Spleen (tissue), 11 donors: Measurements from ENCODE around the gene CSNK1E. TPM values are rescaled to one million over a fixed set of nuclear protein-coding genes. Genes with fewer than 3 reads are reported as not detected.

Experiments
- DNase-seq: peaks from one replicate; pipeline ENCODE4 v3.0.0-alpha.2; 2020
- H3K27ac ChIP-seq, 8 donors: fragments of 200-600 bp; sonication (generic) in 7 of 8; 1 replicate in 4 of 8; 2 replicates in 4 of 8; pipeline versions ENCODE4 v1.5.0 to v1.8.0; 2016 to 2021; ENCODE audit warnings: inconsistent platforms in 4 of 8, mild to moderate bottlenecking in 4 of 8, moderate library complexity in 1 of 8
- H3K27me3 ChIP-seq, 7 donors: fragments of 200-600 bp; sonication (generic) in 6 of 7; replicated peaks in 1 of 7; 1 replicate in 4 of 7; 2 replicates in 3 of 7; pipeline versions ENCODE4 v1.5.0 to v1.8.0; 2016 to 2021; ENCODE audit warnings: inconsistent platforms in 3 of 7, mild to moderate bottlenecking in 1 of 7
- H3K36me3 ChIP-seq, 6 donors: fragments of 200-600 bp; sonication (generic) in 5 of 6; 1 replicate in 4 of 6; 2 replicates in 2 of 6; pipeline versions ENCODE4 v1.5.0 to v1.8.0; 2016 to 2021; ENCODE audit warnings: inconsistent platforms in 2 of 6
- H3K4me1 ChIP-seq, 6 donors: fragments of 200-600 bp; sonication (generic) in 5 of 6; 1 replicate in 3 of 6; 2 replicates in 3 of 6; pipeline versions ENCODE4 v1.5.0 to v1.8.0; 2016 to 2021; ENCODE audit warnings: inconsistent platforms in 3 of 6
- H3K4me3 ChIP-seq, 8 donors: fragments of 200-600 bp; sonication (generic) in 7 of 8; 1 replicate in 4 of 8; 2 replicates in 4 of 8; pipeline versions ENCODE4 v1.5.0 to v1.8.0; 2016 to 2021; ENCODE audit warnings: inconsistent platforms in 4 of 8, mild to moderate bottlenecking in 4 of 8, moderate library complexity in 2 of 8
- H3K9me3 ChIP-seq, 8 donors: fragments of 200-600 bp; sonication (generic) in 7 of 8; 1 replicate in 4 of 8; 2 replicates in 4 of 8; pipeline versions ENCODE4 v1.5.0 to v1.8.0; 2016 to 2021; ENCODE audit warnings: inconsistent platforms in 4 of 8
- CTCF ChIP-seq, 11 experiments: fragments of 200-600 bp in 7 of 11; fragments of 450-650 bp in 4 of 11; sonication (generic) in 4 of 11; IDR thresholded peaks in 8 of 11; conservative IDR thresholded peaks in 3 of 11; 1 replicate in 7 of 11; 2 replicates in 4 of 11; pipeline versions ENCODE4 v1.4.0 to v1.8.0; 2016 to 2021; ENCODE audit warnings: antibody characterized with exemption in 11 of 11, inconsistent platforms in 4 of 11, mild to moderate bottlenecking in 1 of 11
- POLR2A ChIP-seq, 3 donors: fragments of 450-650 bp; IDR thresholded peaks; one replicate each; pipeline ENCODE4 v1.5.1; 2017; ENCODE audit warnings: antibody characterized with exemption in 3 of 3, mild to moderate bottlenecking in 1 of 3
- POLR2AphosphoS5 ChIP-seq, 3 donors: sonication (generic); formaldehyde crosslinking; IDR thresholded peaks; one replicate each; pipeline ENCODE4 v1.5.1; 2017; ENCODE audit warnings: antibody characterized with exemption in 3 of 3
- WGBS, 5 donors: extraction: QIAGEN DNeasy Blood & Tissue Kit in 3 of 5; methylation state at CpG; one replicate each; pipeline versions ENCODE4 v1.1.5 to v1.1.7; 2013 to 2018; 5-methylcytosine and 5-hydroxymethylcytosine counted together
- intact Hi-C: fragments of 100-400 bp; cut with DNase I; formaldehyde crosslinking; loops from one replicate; pipeline ENCODE4 v1.15.0; 2023; ENCODE audit warnings: low total_unique reads
- polyA plus RNA-seq, 3 donors: library from polyadenylated mRNA; stranded (reverse); fragments of 200-250 nt; gene quantifications; one replicate each; pipeline ENCODE4 v1.2.1, GENCODE V29; 2013
- total RNA-seq, 7 donors: library from RNA; depleted of rRNA in 3 of 7; stranded (reverse); fragments of >200 nt in 3 of 7; fragmentation: NEBNext Ultra II Directional in 4 of 7; extraction: Animal tissue kit (Norgen Biotek cat#: 25700) in 4 of 7; gene quantifications; one replicate each; pipeline versions ENCODE4 v1.1.0 to v1.2.1, GENCODE V29; 2016 to 2021
- donor health status: healthy with polysubstance abuse.
- donor health status: DM: no; HTN: no; CAD: no; lungs with moderate emphysema.
- donor health status: DM: no; HTN: no; CAD: no.
- donor health status: Bipolar disorder and iron deficiency.
- donor health status: healthy.
- donor health status: DM: no; HTN: no; CAD: no.
- donor health status: DM: yes; HTN: yes; CAD: no.

Gene CSNK1E
- total and polyA plus RNA-seq, 10 donors: 32.8 to 157 (median 103) TPM

DNA sequence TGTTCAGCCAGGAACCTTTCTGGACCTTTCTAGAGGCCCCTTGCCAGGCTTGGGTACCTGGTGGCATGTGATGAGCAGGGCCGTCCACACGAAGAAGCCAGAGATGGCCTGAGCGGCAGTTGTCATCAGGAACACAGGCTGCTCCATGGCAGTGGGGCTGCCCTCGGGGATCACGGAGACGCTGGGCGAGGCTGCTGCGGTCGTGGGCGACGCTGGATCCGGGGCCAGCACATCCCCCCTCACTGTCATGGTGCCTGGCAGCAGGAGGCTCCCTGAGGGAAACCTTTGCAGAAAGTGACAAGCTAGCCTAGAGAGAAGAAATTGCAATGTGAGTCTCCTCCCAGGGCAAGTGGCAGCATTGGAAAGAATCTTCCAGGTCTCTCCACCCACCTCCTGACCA is 69.5 kb downstream of the CSNK1E start:
- no peak for DNase-seq

GRCh38 chr22:38246692-38247091 is 70.5 kb downstream of the CSNK1E start:
- Histone ChIP-seq H3K36me3 (peaks cover 0 to 66% (median 35%) of the 10 kb centered on the region in 6 donors), H3K27ac (peak overlapping the region in 1 of 8 donors; percentile 16), H3K27me3 (no peaks in the 10 kb centered on the region), H3K4me3 (no peak overlapping the region), H3K9me3 (peaks cover 0 to 9% (median 2%) of the 10 kb centered on the region in 8 donors), H3K4me1 (peaks cover 0 to 35% (median 2%) of the 10 kb centered on the region in 6 donors)
- no peak for DNase-seq
- TF ChIP-seq CTCF (IDR thresholded peaks at IDR 0.05 in 8 of 11, conservative IDR thresholded peaks at IDR 0.05 in 3 of 11) (no peak), POLR2A (IDR thresholded peaks at IDR 0.05) (no peak), POLR2AphosphoS5 (IDR thresholded peaks at IDR 0.05) (no peak)
- intact Hi-C loops: no loop called here
- 71 to 92% (median 83%) methylated on average over 5 of the region's 5 CpGs for WGBS, 5 donors

More for the DNA sequence above, 69.5 kb downstream of the CSNK1E start:
- H3K4me3 ChIP-seq: no peak overlapping the region
- TF ChIP-seq POLR2AphosphoS5 (IDR thresholded peaks at IDR 0.05) (no peak), CTCF (IDR thresholded peaks at IDR 0.05 in 8 of 11, conservative IDR thresholded peaks at IDR 0.05 in 3 of 11) (no peak), POLR2A (IDR thresholded peaks at IDR 0.05) (no peak)
- peaks cover 0 to 37% (median 4%) of the 10 kb centered on the region in 6 donors for H3K4me1 ChIP-seq
- 92 to 97% (median 97%) methylated on average over 2 to 12 of the region's 12 CpGs for WGBS, 5 donors
- H3K27ac ChIP-seq: peak overlapping the region in 1 of 8 donors; percentile 16
- peaks cover 0 to 61% (median 35%) of the 10 kb centered on the region in 6 donors for H3K36me3 ChIP-seq
- H3K9me3 ChIP-seq: peaks cover 0 to 9% (median 2%) of the 10 kb centered on the region in 8 donors
- intact Hi-C loops: no loop called here
- no peaks in the 10 kb centered on the region for H3K27me3 ChIP-seq

DNA sequence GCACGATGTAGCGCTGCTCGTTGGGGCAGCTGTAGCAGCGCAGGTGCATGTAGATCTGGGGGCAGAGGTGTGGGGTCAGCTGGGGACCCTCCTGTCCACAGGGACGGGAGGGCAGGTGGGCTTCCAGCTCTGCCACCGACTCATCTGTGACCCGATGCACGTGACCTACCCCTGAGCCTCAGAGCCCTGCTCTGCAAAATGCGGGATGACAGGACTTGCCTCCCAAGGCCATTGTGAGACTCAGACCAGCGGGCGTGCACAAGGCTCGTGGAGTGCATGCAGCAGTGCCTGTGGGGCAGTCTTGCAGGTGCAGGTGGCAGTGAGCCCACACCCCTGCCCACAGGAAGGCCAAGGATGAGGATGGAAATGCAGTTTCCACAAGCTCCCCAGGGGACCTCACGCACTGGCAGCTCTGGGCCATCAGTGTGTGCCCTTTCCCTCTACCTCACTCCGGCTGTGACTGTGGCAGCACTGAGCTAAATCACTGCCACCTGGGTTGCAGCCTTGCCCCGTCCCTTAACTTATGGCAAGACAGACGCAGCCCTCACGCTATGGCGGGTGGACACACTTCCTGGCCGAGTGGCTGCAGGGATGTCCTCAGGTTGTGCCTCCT is 71.1 kb downstream of the CSNK1E start:
- Histone ChIP-seq H3K36me3 (peaks cover 0 to 70% (median 35%) of the 10 kb centered on the region in 6 donors), H3K4me1 (peaks cover 0 to 30% (median 3%) of the 10 kb centered on the region in 6 donors), H3K27me3 (no peaks in the 10 kb centered on the region), H3K27ac (peak overlapping the region in 1 of 8 donors; percentile 13), H3K4me3 (no peak overlapping the region), H3K9me3 (peaks cover 0 to 9% (median 2%) of the 10 kb centered on the region in 8 donors)
- 71 to 90% (median 77%) methylated on average over 14 to 19 of the region's 19 CpGs for WGBS, 5 donors
- intact Hi-C loops: no loop called here
- TF ChIP-seq POLR2A (IDR thresholded peaks at IDR 0.05) (no peak), POLR2AphosphoS5 (IDR thresholded peaks at IDR 0.05) (peak in 2 of 3 donors; percentile 11 to 13)
- no peak for DNase-seq

DNA sequence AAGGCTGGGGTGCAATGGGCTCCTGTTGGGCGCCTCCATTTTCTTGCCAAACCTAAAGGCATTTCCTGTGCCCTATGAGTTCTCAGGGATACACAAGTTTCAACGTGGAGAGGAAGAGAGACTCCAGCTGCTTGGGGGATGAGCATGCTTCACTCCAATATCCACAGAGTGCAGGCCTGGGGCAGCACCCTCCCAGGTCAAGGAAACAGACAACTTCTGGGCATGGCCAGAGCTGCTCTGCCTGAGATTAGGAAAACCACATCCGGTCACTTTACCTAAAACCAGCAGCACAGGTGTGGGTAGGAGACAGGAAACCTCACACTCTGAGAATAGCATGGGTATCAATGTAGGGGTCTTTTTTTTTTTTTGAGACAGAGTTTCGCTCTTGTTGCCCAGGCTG is 73.1 kb downstream of the CSNK1E start:
- WGBS, 5 donors: 68 to 81% (median 75%) methylated on average over 4 of the region's 4 CpGs
- H3K27ac ChIP-seq: peak overlapping the region in 3 of 8 donors; percentile 49 to 67 (median 60)
- DNase-seq: no peak

More for the DNA sequence above, 73.1 kb downstream of the CSNK1E start:
- Histone ChIP-seq H3K27me3 (no peaks in the 10 kb centered on the region), H3K4me3 (no peak overlapping the region), H3K36me3 (peaks cover 0 to 76% (median 35%) of the 10 kb centered on the region in 6 donors), H3K9me3 (no peaks in the 10 kb centered on the region), H3K4me1 (peaks cover 0 to 32% (median 12%) of the 10 kb centered on the region in 6 donors)
- intact Hi-C loops: no loop called here
- TF ChIP-seq POLR2A (IDR thresholded peaks at IDR 0.05): no peak
- TF ChIP-seq POLR2AphosphoS5 (IDR thresholded peaks at IDR 0.05): no peak
- no peak for TF ChIP-seq CTCF (IDR thresholded peaks at IDR 0.05 in 8 of 11, conservative IDR thresholded peaks at IDR 0.05 in 3 of 11)
